GM21737 (cell line): ENCODE data around the gene CSNK1D.

Experiments used
- ATAC-seq: cut with Tn5 transposase; IDR thresholded peaks from one replicate; pipeline ENCODE4 v1.9.1; 2021; ENCODE audit warnings: mild to moderate bottlenecking, moderate library complexity; ENCODE audit not compliant: unreplicated experiment

The CSNK1D gene

DNA sequence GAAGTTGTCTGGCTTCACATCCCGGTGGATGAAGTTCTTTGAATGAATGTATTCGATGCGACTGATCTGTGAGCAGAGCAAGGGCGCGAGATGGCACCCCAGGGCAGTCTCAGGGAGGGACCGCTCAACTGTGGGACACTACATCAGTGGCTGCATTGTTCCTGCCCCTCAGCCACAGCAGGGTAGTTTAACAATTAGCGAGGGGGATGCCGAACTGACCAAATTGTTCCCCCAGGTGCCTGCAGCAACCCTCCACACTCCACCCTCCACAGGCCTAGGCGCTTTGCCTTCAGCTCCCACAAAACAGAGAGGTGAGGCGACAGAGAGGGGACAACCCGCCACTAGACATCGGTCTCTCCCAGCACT is 20.3 kb downstream of the CSNK1D start:
- no peak for ATAC-seq

DNA sequence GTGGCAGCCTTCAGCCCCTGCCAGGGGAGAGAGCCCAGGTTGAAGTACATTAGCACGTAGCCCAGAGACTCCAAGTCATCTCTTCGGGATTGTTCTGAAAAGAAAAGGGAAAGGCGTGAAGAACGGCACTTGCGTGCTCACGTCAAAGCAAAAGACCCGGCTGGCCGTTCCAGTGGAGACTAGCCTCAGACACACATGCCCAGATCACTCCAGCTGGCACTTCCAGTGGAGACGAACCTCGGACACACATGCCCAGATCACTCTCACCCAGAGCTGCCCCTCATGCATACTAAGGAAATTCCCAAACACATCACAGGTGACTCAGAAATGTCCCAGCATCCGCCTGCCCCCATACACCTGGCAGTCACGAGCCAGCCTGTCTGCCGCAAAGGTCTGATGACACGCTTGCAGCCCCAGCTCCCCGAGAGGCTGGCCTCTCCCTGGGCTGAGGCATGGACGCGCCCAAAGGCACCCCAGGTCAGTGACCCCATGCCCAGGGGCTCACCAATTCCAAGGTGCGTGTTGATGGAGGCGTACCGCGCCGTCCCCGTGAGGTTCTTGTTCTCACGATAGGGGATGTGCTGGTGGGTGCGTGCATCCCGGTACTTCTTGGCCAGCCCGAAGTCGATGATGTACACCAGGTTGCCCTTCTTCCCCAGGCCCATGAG is 20.9 kb downstream of the CSNK1D start:
- no peak for ATAC-seq

DNA sequence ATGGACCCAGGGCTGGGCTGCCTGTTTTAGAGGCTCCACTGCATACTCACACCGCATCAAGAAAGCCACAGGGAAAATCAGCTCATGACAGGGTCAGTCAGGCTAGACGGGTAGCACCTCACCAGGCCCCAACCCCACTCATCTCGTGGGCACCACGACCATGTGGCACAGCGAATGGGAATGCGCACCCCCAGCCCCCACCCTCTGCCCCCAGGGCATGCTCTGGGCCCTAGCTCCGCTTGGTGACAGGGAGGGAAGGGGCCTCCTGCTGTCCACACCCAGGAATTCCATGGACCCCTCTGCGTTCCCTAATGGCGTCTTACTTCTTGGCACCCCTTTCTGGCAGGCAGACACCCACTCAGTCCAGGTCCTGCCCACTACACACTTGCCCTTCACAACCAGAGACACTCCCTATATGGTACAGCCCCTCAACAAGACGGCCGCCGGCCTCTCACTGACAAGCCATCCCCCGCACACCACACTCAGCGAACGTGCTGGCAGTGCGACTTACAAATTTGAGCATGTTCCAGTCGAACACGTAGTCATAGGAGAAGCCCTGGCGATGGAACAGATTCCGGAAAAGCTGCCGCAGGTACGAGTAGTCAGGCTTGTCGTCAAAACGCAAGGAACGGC is 22.5 kb downstream of the CSNK1D start:
- no peak for ATAC-seq

DNA sequence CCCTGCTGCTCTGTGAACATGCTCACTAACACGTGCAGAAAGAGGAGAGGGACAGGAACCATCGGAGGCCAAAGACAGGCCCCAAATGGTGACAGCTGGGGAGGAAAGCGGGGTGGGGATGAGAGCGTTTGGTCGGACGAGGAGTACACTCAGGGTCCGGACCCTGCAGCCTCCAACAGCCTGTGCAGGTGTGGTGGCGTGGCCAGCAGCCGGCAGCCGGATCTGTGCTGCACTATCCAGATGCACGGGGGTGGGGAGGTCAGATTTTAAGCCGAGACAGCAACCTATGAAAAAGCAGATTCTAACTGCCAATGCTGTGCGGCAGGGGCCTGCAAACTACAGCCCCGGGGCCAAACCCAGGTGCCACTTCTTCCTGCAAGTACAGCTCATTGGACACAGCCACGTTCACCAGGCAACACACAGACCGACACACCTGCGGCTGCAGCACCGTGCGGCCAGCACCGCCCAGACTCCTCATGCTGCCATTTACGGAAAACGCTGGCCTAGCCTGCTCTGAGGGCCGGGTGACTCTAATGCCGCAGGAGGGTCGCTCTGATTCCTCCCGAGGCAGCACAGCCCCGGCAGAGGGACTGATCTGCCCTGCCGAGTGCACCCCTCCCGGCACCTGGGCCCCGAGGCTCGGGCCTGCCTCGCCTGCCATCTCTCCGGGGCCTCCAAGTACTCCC is 23.5 kb downstream of the CSNK1D start:
- no peak for ATAC-seq

DNA sequence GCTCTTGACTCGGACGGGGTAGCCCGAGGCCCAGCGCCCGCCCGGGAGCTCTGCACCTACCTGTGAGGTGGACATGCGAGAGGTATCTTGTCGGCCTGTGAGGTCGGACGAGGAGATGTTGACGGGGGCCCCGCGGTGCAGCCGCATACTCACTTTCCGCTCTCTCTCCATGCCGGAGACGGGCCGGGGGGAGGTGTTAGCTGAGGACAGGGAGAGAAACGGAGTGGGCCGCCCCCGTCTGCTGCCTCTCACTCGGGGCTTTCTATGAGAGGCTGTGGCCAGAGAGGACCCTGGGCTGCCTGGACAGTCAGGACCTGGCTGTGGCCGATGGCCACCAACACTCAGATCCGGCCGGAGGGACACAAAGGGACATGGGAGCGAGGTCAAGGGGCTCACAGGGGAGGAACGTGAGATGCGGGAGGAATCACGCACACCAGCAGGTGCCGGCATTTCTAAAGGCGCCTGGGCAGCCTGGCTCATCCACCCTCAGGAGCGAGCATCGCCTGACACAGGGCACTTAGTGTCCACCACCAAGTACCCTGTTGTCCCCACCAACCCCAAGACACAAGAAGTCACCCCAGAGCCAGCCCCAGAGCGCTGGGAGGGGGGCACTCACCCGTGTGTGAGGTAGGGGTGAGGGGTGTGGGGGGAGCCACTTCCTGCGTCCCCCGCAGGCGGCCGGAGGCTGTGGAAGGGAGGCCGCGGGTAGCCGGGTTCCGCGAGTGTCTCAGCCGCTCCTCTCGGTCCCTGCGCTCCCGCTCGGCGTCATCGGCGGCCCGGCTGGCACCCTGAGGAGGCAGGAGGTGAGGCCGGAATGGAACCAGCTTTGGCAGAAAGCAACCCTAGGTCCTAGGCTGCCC is 24.5 kb downstream of the CSNK1D start:
- no peak for ATAC-seq

DNA sequence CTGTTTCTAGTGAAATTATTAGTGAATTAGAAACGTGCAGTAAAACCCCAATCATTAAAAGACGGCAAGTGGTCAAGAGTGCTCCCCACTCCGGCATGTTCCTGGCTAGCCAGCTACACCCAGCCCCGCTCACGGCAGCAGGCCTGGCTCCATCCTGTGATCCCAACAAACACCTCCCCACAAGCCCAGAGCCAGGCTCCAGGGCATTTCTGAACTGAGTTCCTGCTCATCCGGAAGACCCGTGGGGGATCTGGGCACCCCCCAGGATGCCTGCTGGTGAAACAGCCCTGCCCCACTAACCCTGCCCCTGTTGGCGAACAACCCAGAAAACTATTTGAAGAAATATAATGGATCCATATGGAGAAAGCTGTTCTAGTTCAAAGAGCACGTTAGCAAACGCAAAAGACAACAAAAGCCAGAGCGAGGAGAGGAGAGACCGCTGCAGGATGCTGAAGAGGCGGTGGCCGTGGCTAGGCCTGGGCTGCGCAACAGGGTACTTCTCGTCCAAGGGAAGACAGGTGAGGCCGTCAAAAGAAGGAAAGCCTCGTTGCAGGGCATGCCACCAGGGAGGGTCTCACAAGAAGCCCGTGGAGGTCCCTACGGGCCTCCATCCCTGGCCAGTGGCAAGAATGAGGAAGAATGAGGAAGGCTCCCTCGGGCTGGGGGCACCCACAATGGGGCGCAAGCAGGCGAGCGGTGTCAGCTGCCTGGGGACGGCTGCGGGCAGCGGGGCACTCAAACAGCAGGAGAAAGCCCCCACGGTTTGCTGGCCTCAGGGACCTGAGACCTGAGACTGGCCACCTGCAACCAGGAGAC is 25.4 kb downstream of the CSNK1D start:
- no peak for ATAC-seq

DNA sequence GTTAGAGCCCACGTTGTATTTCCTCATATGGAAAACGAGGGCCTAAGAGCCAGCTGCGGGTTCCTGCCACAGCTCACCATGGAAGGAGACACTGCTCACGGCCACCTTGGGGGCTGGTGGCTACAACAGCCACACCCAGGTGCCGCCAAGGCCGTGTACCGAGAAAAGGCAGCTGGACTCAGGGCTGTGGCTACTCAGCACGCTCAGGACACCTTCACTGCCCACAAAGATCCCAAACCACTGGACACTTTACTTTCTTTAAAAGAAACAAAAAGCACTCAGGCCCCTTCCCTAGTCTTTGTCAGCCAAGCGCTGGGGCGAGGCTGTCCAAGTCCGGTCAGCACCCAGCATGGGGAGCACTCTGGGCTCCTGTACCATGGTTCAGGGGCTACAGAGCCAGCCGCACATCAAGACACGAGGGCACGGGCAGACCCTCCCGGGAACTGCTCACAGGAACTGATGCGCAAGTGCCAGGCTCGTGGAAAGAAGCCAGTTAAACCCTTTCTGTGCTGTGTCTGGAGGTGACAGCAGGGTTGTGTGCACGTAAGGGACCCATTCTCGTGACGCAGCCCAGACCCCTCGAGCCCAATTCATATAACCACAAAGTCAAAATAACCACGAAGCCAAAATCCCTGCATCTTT is 26.2 kb downstream of the CSNK1D start:
- ATAC-seq: no peak

DNA sequence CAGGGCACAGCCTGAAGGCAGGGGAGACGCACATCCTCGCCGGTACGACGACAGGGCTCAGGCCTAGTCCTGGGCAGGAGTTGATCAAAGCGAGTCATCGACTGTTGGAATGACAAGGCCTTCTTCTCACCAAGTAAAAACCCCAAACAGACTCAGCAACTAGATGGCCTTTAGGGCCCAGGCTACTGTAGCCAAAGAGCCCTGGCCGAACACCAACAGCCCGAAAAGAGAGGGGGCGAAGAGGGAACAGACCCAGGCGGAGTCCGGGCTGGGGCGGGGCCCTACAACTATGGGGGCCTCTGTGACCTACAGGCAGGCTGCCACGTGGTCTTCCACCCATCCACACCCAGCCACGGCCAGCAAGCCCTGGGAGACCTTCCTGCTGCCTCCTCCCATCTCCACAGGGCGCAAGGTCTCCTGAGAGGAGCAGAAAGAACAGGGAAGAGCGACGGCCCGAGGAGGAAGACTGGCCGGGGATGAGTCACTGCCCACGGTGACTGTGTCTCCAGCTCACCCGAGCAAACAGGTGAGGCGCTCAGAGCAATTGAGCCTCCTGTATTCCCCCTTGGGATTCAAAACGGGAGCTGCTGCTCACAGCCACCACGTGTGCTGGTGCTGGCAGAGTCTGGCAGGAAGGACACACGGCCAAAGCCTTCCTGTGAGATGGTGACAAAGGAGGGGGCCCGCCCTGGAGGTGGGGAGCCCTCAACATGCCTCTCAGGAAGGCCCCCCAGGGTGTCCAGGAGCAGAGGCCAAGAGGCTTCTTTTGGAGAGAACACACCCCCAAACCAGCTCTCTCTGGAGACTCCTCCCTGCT is 26.9 kb downstream of the CSNK1D start:
- no peak for ATAC-seq

DNA sequence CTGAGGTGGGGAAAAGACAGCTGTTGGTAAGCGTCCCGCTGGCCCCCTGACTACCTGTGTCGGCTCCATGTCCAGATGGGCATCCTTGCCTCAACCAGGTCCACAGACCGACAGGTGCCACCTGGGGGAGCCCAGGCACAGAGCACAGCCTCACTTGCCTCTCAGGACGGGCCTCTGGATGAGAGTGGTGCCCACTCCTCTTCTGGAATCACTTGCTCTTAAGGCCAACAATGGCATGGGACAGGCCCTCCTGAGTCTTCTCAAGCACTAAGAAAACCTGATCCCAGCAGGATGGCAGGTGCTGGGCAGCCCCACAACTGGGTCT is 27.5 kb downstream of the CSNK1D start:
- ATAC-seq: no peak

DNA sequence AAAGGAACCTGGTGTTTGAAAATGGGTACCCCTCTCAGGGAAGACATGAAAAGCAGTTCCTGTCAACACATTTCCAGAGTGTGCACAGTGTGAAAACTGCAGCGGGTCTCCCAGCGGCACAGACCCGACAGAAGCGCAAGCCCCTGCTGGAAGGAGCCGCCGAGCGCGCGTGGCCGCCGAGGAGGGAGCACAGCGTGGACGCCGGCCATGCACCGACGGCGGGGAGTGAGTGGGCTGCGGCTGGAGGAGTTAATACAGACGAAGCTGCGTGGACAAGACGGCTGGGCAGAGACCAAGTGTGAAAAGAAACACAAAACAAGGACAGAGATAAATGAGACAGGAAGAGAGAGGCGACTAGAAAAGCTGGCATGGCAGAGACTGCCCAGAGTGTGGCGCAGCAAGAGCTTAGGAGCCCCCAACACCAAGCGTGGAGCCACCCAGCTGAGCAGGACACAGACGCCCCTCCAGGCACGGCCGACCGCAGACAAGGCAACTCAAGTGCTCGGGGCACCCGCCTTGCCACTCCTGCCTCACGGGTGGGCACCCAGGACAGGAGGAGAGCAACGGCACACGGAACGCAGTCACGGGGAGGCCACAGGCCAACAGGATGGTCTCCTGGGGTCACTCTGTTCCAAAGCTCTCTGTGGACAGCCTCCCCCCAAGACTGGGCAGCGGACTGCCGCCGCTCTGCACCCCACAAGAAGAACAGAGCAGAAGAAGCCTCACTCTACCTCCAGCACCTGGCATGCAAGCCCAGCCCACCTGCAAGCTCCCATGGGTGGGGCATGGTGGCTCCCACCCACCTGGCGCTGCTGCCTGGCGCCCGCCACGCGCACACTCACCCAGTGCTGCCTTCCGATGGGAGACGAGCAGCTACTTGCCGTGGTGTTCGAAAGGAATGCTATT is 28.1 kb downstream of the CSNK1D start:
- no peak for ATAC-seq

DNA sequence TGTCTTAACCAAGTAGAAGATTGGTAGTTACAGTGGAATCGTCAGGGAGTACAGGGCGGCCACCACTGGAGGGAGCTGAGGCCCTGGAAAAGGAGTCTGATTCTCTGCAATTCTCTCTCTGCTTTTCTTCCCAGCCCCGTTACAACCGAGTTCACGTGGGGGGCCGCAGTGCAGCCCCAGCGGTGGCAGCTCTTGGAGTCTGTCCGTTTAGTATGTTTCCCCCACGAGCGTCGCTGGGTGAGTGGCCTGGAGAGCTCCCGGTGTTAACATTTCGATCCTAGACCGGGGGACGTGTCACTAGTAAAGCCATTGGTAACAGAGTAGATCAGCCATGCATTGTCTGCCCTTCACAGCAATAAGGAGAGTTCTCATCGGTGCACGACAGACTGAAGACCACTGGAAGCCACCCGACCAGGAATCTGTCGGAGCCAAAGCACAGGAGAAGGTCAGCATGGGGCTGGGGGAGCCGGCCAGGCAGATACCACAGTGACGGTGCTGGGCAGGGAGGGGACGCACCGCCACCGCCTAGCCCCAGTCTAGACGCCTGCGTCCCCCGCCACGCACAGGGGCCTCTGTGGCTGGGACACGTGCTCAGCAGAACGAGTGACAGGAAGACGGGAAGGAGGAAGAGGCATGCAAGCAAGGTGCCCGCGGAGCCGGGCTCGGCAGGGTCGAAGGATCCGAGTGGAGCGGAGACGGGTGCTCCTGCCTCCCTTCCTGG is 28.9 kb downstream of the CSNK1D start:
- ATAC-seq: no peak

DNA sequence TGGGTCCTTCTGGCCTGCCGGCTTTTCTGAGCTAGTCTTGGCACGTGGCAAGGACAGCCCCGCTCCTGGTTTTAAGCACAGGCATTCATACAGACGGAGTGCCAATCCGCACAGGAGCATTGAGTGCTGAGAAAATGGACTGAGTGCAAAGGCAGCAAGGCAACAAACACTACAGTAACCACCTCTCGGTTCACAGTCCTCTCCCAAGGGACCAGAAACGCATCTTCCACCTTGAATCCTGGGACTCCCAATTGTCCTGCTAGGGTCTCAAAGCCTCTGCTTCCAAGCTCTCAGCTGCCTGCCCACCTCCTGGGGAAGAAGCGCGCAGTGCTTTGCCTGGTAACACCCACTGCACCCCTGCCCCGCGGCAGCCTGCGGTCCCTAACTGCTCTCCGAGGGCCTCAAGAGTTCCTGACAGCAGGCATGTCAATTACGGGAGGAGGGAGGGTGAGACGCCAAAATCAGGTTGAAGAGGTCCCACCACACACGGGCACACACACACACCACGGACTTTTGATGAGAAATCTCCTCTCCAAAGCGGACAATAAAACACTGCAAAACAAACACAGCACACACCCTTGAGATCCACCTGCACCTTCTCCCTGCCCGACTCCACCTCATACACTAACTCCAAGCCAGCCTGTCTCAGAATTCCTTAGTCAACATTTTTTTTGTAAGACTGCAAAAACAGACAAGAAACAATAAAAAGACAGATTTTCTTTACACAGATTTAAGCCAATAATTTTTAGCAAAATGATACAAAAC is 29.7 kb downstream of the CSNK1D start:
- no peak for ATAC-seq

DNA sequence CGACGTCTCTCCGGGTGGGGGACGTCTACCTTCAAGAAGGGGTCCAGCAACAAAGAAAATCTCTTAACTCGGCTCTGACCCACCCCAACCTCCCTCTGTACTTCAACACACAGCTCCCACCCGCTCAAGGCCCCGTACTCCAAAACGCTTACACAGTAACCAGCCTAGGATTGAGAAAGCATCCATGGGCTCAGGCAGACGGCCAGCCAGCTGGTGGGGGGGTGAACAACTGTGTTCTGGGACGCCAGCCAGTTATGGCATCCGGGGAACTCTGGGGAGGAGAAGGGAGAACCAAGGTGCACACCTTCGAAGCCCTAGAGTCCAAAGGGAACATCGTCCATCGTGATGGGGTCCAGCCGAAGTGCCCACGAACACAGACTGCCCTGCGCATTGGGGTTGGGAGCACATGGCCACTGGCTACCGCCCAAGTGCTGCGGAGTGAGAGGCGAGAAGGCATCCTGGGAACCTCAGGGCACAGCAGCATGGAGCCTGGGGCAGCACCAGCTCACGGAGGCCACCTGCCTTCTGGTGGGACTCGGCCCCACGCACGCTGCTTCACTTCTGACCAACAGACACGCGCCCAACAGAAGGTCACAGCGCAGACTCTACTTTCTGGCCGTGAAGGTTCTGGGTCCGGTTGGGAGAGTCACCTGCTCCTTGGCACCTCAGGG is 30.4 kb downstream of the CSNK1D start:
- ATAC-seq: no peak

DNA sequence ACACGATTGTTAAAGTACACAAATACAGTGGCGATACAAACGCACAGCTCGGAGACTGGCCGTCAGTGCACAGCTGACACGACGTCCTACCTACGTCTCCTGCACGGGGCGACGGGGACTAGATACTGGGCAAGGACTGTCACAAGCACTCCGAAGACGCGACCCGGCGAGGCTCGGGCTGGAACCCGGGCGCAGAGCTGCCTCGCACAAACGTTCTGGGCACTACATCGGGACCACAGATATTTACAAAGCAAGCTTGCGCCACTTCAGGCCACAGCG is 30.9 kb downstream of the CSNK1D start:
- ATAC-seq: no peak

DNA sequence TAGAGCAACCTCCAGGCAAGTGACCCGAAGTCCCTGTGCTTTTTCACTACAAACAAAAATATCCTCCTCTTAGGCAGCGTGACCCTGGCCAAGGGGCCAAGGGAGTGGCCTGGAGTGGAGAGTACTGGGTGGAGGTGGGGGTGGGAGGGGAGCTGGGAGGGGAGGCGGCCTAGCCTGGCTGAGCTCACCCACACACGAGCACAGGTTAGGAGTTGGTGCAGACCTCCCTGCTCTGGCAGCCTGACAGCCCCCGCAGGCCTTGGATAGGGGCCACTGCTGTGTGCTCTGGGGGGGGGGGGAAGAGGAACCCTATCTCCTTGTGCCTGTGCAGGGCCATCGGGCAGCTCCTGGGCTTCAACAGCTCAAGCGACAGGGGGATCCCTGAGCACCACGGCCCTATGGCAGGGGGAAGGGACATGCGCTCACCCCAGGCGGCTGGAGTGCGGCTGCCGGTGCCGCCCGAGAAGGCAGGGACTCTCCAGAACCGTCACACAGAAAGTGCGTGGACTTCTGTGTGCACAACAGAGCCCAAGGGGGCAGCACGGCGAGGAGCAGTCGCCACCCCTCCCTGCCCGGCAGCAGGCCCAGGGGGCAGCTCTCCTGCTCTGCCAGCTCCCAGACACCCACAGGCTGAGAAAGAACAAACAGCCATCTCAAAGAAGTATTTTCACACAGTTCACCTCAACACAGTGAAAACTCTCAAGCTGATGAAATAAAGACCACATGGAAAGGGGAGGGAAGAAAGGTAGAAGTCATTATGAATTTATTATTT is 31.4 kb downstream of the CSNK1D start:
- ATAC-seq: no peak
